GM18867 (cell line): ENCODE data around the gene OR6B2.

Experiments used
- ATAC-seq: cut with Tn5 transposase; IDR thresholded peaks from one replicate; pipeline ENCODE4 v1.9.1; 2021; ENCODE audit warnings: mild to moderate bottlenecking, moderate library complexity; ENCODE audit not compliant: unreplicated experiment

OR6B2 gene

GRCh38 chr2:240042740-240043139 lies 12.5 kb upstream of the OR6B2 start:
- ATAC-seq, result no peak

DNA sequence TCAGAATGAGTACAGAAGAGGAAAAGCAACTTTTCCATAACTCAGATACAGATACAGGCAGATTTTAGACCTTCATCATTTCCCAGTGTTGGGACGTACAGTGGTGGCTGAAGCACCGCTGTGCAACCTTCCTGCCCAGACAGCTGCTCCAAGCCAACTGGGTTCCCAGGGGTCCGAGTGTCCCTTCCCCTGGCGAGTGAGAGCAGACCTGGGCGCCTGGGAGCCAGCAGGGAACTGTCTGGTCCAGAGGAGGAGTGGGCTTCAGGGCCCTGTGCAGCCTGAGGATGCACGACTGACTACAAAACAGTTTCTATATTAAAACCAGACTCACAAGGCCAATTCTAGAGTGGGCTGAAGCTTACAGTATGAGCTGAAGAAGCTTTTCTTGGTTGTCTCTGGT lies 11.1 kb upstream of the OR6B2 start:
- ATAC-seq, result no peak

GRCh38 chr2:240037358-240037757 lies 7.1 kb upstream of the OR6B2 start:
- no peak for ATAC-seq

GRCh38 chr2:240033330-240033678 lies 3.1 kb upstream of the OR6B2 start:
- no peak for ATAC-seq

DNA sequence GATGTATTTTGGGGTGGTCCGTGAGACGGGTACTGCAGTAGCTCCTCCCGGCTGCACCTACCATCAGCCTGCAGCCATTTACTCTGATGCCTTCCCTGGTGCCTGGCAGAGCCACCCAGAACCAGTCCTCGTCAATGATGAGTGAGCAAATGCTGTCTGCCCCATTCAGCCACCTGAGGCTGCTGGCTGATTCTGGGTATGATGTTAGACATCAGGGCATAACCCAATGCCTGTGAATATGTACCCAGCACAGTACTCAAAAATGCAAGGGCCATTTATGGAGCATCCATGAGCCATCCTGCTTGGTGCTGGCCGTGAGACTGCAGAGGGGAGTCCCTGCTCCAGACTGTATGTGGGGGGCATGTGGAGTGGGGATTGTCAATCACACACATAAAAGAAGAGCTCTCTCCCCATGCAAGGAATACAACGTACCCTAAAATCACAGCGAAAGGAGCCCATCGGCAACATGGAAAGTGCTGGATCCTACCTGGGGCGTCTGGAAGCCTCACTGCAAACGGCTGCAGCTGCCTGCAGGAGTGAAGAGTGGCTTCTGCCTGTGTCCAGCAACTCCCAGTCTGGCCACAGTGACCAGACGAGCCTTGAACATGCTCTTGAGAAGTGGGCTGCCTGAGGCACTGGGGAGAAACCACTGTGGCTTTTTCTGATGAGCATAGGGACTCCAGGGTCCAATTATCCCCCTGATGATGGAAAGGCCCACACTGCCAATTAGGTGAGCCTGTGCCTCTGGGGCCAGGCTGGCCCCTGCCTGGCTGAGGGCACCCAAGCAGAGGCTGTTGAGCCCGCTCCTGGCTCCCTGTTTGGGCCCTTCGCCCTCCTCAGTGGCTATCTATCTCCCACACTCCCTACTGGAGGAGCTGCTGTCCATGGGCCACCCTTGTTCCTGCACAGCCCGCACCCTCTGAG lies 2.4 kb upstream of the OR6B2 start:
- ATAC-seq, result no peak

- peak; percentile 15 for ATAC-seq
These were observed 5.5 kb downstream of the OR6B2 start for GRCh38 chr2:240024766-240025165.

- no peak for ATAC-seq
These were observed 6.4 kb downstream of the OR6B2 start for GRCh38 chr2:240023792-240024191.

GRCh38 chr2:240021488-240022104 lies 8.6 kb downstream of the OR6B2 start:
- no peak for ATAC-seq

DNA sequence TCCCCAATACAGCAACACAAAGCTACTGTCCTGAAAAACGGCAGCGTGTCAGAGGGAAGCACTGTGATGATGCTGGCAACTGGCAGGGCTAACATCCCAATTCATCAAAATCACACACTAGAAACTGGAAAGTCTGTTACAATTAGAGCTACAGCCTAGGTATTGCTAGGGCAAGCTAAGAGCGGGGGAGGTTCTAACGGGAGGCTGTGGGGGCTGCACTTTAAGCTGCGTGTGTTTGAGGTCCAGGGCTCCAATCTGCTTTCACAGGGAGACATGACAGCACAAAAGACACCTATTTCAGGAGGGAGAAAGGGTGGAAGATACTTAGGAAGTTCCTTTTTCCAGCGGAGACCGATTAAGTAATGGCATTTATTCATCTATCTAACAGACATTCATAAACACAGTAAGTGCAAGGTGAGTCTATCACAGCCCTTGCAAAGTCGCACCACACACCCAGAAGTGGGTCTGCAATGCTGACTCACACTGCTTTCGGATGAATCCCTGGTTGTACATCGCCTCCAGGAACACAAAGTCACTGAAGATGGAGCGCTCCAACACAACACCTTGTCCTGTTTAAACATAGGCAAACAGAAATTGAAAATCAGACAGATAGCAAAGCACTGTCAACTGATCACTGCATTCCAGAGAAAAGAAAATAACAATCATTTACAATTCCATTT lies 12.0 kb downstream of the OR6B2 start:
- ATAC-seq, result no peak

GRCh38 chr2:240014327-240014726 lies 15.9 kb downstream of the OR6B2 start:
- ATAC-seq, result no peak

DNA sequence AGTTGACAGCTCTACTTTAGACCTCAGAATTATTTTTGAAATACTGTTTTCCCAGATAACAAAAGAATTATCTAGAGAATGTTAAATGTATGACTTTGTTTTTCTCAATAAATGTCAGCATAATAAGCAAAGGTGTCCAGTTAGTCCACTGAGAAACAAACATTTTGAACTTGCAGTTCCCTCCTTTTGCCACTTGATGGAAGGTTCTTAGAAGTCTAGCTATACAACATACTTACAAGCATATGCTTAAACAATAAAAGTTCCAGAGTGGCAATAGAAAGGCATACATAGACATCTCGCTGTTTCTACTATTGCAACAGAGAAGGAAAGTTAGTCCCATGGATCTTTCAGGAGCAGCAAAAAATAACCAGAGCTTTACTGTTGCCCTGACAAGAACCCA lies 16.9 kb downstream of the OR6B2 start:
- ATAC-seq, result no peak

DNA sequence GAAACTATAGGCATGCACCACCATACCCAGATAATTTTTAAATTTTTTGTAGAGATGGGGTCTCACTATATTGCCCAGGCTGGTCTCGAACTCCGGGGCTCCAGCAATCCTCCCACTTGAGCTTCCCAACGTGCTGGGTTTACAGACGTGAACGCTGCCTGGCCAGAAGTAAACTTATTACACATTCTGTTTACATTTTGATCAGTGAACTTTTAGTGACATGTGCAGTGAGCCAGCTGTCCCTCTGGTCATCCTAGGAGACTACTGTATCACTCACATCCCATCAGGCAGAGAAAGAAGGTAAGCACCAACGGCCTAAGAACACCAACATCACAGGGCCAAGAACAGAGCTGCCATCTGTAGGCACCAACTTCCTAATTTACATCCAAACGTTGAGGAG lies 27.2 kb downstream of the OR6B2 start:
- no peak for ATAC-seq

- ATAC-seq, result no peak
These were observed 29.6 kb downstream of the OR6B2 start for GRCh38 chr2:240000671-240001070.

- ATAC-seq, result no peak
These were observed 32.4 kb downstream of the OR6B2 start for GRCh38 chr2:239997686-239998409.

DNA sequence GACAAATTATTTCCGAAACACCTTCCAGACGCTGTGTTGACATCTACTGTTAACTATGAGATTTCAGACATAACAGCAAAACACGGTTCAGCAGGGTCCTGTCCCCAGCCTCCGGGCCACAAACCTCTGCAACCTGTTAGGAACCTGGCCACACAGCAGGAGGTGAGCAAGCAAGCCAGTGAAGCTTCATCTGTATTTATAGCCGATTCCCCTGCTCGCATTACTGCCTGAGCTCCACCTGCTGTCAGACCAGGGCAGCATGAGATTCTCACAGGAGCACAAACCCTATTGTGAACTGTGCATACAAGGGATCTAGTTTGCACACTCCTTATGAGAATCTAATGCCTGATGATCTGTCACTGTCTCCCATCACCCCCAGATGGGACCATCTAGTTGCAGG lies 36.1 kb downstream of the OR6B2 start:
- ATAC-seq, result no peak

DNA sequence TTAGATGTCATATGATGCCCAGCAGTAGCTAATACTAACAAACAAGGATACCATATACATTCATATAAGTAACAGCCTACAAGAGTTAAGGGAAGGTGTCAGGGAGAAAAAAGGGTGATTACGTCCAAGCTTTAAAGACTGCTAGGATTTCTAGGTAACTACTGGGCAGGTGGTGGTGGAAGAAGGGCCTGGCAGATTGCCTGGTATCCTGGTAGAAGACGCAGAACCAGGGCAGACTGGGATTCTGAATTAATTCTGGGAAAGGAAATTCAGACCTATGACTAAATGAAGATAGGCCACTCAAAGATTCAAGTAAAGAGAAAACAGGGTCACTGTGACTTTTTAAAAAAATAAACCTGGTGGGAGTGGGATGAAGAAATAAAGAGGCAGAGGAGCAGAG lies 36.9 kb downstream of the OR6B2 start:
- ATAC-seq, result no peak

DNA sequence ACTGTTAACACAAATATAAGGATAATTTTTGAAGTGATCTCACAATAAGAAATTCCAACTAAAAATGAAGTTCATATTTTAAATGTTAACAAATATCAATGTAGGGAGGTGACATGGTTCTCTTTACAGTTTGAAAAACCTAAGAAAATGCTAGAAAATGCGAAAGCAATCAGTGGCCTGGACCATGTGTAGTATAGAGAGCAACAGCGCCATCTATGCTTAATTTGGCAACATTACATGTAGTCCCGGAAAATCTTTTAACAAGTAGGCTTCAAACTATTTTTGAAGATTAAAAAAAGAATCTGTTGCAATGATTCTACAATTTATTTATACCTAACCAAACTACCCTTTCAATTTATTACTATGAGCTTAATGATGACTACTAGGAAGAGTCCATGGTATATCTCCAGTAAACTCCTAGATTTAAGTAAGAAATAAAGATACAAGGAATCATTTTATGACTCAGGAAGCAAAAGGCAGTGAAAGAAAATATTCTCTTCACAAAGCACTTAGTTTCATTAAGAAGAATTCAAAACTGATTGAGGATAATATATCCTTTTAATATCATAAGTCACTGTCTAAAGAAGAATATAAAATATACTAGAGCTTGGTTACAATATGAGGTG lies 38.4 kb downstream of the OR6B2 start:
- ATAC-seq, result no peak

DNA sequence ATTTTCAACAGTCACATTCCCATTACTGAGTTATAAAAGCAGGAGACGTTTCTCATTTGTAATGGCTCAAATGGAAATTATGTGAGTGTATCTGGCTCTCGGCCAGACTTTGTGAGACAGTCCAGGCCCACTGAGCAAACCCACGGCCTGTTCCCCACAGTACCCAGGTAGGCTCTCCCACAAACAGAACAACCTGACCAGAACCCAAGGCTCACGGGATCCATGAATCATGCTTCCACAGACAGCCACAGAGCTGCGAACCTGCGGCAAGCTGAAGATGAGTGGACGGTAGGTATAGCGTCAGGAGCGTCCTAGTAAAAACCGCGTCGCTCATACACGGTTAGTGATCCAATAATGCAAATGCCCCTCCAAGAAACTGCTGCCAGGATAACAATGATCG lies 39.3 kb downstream of the OR6B2 start:
- ATAC-seq, result no peak

GRCh38 chr2:239985356-239985755 lies 44.9 kb downstream of the OR6B2 start:
- ATAC-seq, result no peak

DNA sequence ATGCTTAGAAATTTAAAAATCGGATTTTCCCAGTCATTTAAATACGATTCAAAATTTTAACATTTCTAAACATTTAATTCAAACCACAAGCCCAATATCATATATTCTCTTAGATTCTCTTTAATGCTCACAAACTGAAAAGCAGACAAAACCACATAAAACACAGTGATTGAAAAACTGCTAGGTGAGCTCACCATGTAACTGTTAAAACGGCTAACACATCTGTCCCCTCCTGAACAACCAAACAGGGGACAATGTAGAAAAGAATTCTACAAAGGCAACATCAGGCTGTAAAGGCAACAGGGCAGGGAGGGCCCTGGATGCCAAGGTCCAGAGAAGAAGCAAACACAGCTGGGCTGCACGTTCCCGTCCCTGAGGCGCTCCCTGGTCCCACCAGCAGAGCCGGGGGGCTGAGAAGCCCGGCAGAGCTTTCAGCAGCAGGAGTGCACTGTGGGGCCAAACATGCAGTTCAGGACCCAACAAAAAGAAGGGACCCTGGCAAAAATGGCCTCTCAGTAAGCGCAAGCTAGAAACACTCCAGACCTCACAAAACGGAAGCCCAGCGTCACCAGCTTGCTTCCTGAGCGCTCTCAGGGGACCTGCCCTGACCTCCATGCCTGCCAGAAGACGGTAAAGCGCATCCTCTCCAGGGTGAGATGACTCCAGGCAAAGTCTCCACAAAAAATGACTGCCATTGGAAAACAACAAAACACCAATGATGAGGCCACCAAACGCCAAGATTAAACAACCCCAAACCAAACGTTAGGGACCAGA lies 45.6 kb downstream of the OR6B2 start:
- no peak for ATAC-seq
